Effector memory CD4-positive, alpha-beta T cell (primary cell): ENCODE measurements around the gene AMMECR1L.
"Not testable (repeated sequence)": the region's sequence is repeated elsewhere in the genome, so short reads cannot be mapped to it uniquely, and the experiment has no call there.

ENCODE experiments used
- DNase-seq, 3 donors: peaks; one replicate each; pipeline ENCODE4 v3.0.0-alpha.2; 2020
- H3K27ac ChIP-seq: 2 replicates; pipeline ENCODE4 v1.7.0; 2013; ENCODE audit warnings: mild to moderate bottlenecking, low read length, moderate library complexity; ENCODE audit not compliant: insufficient read depth, poor library complexity, severe bottlenecking
- H3K27me3 ChIP-seq: replicated peaks from 2 replicates; pipeline ENCODE4 v1.7.0; 2013; ENCODE audit warnings: mild to moderate bottlenecking, low read length; ENCODE audit not compliant: insufficient read depth, control insufficient read depth, poor library complexity, severe bottlenecking
- H3K36me3 ChIP-seq: 2 replicates; pipeline ENCODE4 v1.7.0; 2013; ENCODE audit warnings: mild to moderate bottlenecking, low read length, moderate library complexity; ENCODE audit not compliant: control insufficient read depth, insufficient read depth
- H3K4me1 ChIP-seq: 2 replicates; pipeline ENCODE4 v1.7.0; 2013; ENCODE audit warnings: low read length, mild to moderate bottlenecking; ENCODE audit not compliant: control insufficient read depth, insufficient read depth, poor library complexity, severe bottlenecking
- H3K4me3 ChIP-seq: 2 replicates; pipeline ENCODE4 v1.7.0; 2013; ENCODE audit warnings: low read length, low read depth, mild to moderate bottlenecking; ENCODE audit not compliant: insufficient read depth, poor library complexity, severe bottlenecking
- H3K9me3 ChIP-seq: 2 replicates; pipeline ENCODE4 v1.7.0; 2013; ENCODE audit warnings: mild to moderate bottlenecking, low read length, moderate library complexity; ENCODE audit not compliant: control insufficient read depth

Gene AMMECR1L

GRCh38 chr2:127887082-127887775 lies 1.5 kb upstream of the AMMECR1L start:
- no peak for DNase-seq
- peak overlapping the region; percentile 18 for H3K27ac ChIP-seq
- no peaks in the 10 kb centered on the region for H3K27me3 ChIP-seq
- H3K4me1 ChIP-seq: peaks cover 14% of the 10 kb centered on the region
- no peak overlapping the region for H3K4me3 ChIP-seq
- H3K36me3 ChIP-seq: no peaks in the 10 kb centered on the region
- no peaks in the 10 kb centered on the region for H3K9me3 ChIP-seq

- H3K27ac ChIP-seq: peak overlapping the region; percentile 67
- H3K4me3 ChIP-seq: peak overlapping the region; percentile 62
- not testable (repeated sequence) for DNase-seq, H3K9me3 ChIP-seq, H3K36me3 ChIP-seq, H3K27me3 ChIP-seq
- H3K4me1 ChIP-seq: peaks cover 14% of the 10 kb centered on the region
These were observed 808 bp upstream of the AMMECR1L start for GRCh38 chr2:127886593-127886935.

DNA sequence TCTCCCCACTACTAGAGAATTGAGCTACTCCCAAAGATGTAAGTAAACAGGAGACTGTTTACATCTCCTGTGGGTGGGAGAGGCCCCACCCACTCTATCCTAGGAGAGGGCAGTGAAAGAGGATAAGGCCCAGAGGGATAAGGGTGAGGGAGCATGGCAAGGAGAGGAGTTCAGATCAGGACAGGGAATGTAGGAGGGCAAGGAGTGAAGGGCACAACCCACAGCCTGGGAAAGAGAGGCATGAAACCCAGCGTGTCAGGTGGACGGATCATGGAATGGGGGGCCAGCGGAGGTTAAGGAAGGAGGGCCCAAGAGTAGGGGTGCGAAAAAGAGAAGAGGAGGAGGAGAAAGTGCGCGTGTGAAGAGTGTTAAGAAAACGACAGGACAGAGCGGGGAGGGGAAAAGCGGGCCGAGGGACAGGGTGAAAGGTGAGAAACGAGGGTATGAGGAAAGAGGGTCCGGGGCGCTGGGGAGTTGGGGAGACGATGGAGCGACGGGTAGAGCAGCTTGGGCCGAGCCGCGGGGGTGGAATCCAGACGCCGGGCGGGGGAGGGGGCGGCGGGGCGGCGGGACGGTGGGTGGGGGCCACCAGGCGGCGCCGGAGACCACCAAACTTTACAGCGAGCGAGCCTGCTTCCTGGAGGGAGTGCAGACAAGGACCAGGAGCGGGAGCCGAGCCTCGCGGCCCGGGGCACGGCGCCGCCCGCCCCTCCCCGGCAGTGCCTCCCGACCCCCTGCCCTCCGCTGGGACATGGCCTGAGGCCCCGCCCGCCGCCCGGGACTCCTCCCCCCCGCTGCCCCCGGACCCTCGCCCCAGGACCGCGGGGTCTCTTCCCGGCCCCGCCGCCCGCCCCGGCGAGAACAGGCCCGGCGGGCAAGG lies 655 bp downstream of the AMMECR1L start:
- H3K27ac ChIP-seq, H3K9me3 ChIP-seq, H3K36me3 ChIP-seq, H3K27me3 ChIP-seq: not testable (repeated sequence)
- H3K4me3 ChIP-seq: peak overlapping the region; percentile 62
- peaks cover 14% of the 10 kb centered on the region for H3K4me1 ChIP-seq
- peak; percentile 15 to 27 (median 17) for DNase-seq

DNA sequence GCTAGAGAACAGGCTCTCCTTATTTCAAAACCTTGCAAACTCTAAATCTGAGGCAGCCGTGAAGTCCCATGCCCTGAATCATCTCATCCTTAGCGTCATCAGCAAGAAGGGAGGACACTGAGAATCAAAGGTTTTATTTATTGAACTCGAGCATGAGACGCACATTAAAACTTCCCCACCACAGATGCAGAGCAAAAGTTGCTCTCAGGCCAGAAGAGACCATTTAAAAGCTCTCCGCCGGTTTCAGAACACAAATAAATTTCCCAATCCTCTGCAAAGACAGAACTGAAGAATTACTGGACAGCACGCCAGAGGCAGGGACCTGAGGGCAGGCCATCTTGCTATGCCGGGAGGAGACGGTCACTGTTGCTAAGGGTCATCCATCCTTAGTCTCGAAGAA lies 1.3 kb downstream of the AMMECR1L start:
- H3K9me3 ChIP-seq: no peaks in the 10 kb centered on the region
- H3K4me3 ChIP-seq: peak overlapping the region; percentile 41
- H3K27me3 ChIP-seq: no peaks in the 10 kb centered on the region
- H3K36me3 ChIP-seq: no peaks in the 10 kb centered on the region
- H3K4me1 ChIP-seq: peaks cover 14% of the 10 kb centered on the region
- no peak for DNase-seq
- no peak overlapping the region for H3K27ac ChIP-seq

DNA sequence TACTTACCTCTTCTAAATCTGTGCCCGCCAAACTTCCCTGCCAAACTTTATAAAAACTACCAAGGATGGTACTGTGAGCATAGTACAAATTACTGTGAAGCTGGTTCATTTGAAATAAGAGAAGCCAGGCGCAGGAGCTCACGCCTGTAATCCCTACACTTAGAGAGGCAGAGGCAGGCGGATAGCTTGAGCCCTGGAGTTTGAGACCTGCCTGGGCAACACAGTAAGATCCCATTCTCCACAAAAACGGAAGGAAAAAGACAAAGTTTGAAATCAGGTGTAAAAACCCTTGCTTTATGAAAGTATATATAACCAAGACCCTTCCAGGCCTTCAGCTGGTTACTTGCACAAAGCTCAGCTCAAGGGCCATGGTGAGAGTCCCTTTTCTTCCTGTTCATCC lies 5.9 kb downstream of the AMMECR1L start:
- Histone ChIP-seq H3K27me3 (no peaks in the 10 kb centered on the region), H3K9me3 (no peaks in the 10 kb centered on the region)

GRCh38 chr2:127877626-127878025 lies 8.1 kb downstream of the AMMECR1L start:
- H3K4me1 ChIP-seq: no peaks in the 10 kb centered on the region
- H3K27me3 ChIP-seq: no peaks in the 10 kb centered on the region
- no peak overlapping the region for H3K4me3 ChIP-seq
- no peak for DNase-seq
- peaks cover 15% of the 10 kb centered on the region for H3K36me3 ChIP-seq
- H3K9me3 ChIP-seq: no peaks in the 10 kb centered on the region
- H3K27ac ChIP-seq: no peak overlapping the region

More for the DNA sequence above, 5.9 kb downstream of the AMMECR1L start:
- Histone ChIP-seq H3K4me3 (no peak overlapping the region), H3K27ac (no peak overlapping the region), H3K36me3 (no peaks in the 10 kb centered on the region), H3K4me1 (peaks cover 10% of the 10 kb centered on the region)
- DNase-seq: no peak

GRCh38 chr2:127877136-127877535 lies 8.6 kb downstream of the AMMECR1L start:
- Histone ChIP-seq H3K4me1 (no peaks in the 10 kb centered on the region), H3K4me3 (no peak overlapping the region), H3K9me3 (no peaks in the 10 kb centered on the region), H3K27ac (no peak overlapping the region), H3K36me3 (peaks cover 19% of the 10 kb centered on the region), H3K27me3 (no peaks in the 10 kb centered on the region)
- DNase-seq: no peak

- Histone ChIP-seq H3K27ac (peak overlapping the region; percentile 12), H3K36me3 (peaks cover 35% of the 10 kb centered on the region)
- DNase-seq: no peak
These were observed 11.1 kb downstream of the AMMECR1L start for GRCh38 chr2:127874378-127875269.

DNA sequence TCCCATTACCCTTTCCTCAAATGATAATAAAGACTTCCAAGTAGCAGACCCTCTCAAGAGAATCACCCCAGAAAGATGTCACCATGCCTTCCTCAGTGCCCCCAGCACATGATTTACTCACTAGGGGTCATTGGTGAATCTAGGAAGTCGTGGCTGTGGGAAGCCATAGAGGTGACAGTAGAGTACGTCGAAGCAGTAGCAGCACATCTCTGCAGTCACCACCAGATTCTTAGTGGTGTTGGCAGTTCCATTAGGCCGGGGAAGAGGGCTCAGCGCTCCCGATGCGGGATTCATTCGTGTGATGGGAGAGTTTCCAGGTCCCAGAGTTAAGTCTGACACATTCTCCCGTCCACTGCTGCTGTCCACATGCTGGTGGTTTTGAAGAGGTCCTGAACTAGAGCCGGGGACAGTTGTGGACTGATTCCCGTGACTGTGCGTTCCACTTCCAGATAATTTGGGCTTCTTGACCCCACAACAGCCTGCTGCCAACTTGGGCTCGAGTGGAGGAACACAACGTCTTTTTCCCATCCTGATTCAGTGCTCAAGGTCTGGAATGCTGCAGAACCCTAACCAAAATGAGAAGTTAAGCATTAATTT lies 12.0 kb downstream of the AMMECR1L start:
- H3K36me3 ChIP-seq: peaks cover 43% of the 10 kb centered on the region
- H3K4me3 ChIP-seq: no peak overlapping the region

More at GRCh38 chr2:127874378-127875269, 11.1 kb downstream of the AMMECR1L start:
- no peaks in the 10 kb centered on the region for H3K9me3 ChIP-seq
- H3K4me3 ChIP-seq: no peak overlapping the region
- no peaks in the 10 kb centered on the region for H3K27me3 ChIP-seq
- no peaks in the 10 kb centered on the region for H3K4me1 ChIP-seq

More for the DNA sequence above, 12.0 kb downstream of the AMMECR1L start:
- Histone ChIP-seq H3K27me3 (no peaks in the 10 kb centered on the region), H3K4me1 (no peaks in the 10 kb centered on the region), H3K27ac (no peak overlapping the region), H3K9me3 (no peaks in the 10 kb centered on the region)
- no peak for DNase-seq
